Stimulated activated CD8-positive, alpha-beta memory T cell treated with anti-CD3 and anti-CD28 coated beads, Interleukin-4, amount 100 ng/mL, for 24 hours (primary cell): ENCODE data around the gene CTDSPL.
A peak's percentile ranks its signal among the peaks of the same experiment; 100 is the strongest.

Experiments used
- DNase-seq: peaks from one replicate; pipeline ENCODE4 v3.0.0-alpha.2; 2020; ENCODE audit warnings: low read depth

CTDSPL gene

GRCh38 chr3:38002940-38003339, 141.3 kb downstream of the CTDSPL start:
- DNase-seq, result no peak

DNA sequence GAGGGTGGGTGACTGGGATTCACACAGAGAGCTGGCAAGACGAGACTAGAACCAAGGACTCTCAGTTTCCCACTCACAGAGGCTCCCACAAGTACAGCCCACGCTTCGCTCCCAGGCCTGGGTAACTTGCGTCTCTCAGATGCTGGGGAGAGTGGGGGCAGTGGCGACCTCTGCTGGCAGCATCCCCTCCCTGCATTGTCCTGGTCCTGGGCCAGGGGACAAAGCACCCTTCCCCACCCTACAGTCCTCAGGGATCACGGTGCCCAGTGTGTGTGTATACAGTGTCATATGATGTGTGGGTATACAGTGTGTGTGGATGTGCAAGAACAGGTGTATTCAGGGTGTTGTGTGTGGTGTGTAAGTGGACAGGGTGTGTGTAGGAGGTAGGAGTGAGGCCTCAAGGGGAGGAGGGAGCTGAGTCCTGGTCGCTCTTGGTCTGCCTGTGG, 141.7 kb downstream of the CTDSPL start:
- DNase-seq, result peak; percentile 44

GRCh38 chr3:38003817-38004414, 142.2 kb downstream of the CTDSPL start:
- DNase-seq, result no peak

DNA sequence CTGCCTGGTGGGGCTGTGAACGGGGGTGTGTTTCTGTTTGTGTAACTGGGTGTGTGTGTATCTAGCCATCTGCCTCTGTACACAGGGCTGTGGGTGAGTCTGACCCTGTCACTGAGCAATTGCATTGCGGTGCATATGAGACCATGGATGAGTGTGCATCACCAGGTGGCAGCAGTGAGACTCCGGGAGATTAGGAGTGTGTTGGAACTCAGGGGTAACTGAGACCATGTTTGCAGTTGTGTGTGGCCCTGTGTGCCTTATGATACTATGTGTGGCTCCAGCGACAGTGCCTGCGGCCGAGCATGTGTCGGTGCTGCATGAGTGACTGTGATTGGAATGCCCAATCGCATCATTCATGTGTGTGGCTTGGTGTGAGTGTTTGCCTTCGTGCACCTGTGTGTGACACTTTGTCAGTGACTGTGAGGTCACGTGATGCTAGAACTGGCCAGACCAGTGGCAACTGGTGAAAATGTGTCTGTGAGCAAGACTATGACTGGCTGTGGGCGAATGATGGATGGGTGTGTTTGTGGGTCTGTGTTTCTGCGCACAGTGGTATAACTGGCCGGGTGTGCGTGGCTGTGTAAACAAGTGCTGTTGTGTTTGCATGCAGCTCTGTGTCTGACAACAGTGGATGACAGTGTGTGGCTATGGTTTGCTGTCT, 142.9 kb downstream of the CTDSPL start:
- DNase-seq, result no peak

- DNase-seq, result no peak
Observed at GRCh38 chr3:38005076-38006020, 143.7 kb downstream of the CTDSPL start.

DNA sequence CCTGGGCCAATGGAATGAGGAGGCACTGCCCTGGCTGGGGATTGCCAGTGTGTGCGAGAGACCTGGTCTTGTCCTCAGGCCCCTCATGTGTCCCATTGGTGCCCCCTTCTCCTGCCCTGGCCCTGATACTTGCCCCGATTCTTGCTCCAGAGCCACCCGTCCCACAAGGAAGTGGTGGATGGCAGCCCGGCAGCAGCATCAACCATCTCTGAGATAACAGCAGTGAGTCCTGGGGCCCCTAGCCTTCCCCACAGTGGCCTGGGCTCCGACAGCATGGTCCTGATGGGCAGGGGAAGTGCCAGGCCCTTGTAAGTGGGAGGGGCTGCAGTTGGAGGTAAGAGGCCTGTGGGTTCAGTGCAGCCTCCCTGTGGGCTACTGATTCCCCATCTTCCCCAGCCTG, 144.4 kb downstream of the CTDSPL start:
- no peak for DNase-seq

DNA sequence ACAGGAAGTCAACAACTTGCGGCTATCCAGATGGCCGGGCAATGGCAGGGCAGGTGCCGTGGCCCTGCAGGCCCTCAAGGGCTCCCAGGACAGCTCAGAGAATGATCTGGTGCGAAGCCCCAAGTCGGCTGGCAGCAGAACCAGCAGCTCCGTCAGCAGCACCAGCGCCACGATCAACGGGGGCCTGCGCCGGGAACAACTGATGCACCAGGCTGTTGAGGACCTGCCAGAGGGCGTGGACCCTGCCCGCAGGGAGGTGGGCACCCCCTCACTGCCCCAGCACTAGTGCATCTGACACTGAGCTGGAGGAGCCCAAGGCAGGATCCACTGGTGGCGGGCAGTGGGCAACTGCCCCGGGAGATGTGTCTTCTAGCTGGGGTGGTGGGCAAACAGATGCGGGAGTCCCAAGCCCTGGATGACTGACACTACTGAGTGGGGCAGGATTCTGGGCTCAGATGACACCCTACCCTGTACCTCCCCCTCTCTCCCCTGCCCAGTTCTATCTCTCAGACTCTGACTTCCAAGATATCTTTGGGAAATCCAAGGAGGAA, 144.8 kb downstream of the CTDSPL start:
- DNase-seq, result no peak

DNA sequence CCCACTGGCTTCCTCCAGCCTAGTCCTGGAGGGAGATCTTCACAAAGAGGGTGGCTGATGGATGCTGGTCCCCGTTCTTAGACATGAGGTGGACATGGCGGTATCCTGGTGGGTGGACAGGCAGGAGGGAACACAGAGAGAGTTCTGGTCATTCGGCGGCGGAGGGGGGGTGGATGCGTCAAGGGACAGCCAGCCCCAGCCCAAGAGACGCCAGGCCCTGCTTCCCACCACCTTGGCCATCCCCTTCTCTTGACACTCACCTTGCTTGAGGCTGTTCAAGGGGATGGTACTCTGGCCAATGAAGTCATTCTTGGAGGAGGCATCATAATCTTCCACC, 146.0 kb downstream of the CTDSPL start:
- DNase-seq, result no peak

- no peak for DNase-seq
Observed at GRCh38 chr3:38008191-38008701, 146.6 kb downstream of the CTDSPL start.

DNA sequence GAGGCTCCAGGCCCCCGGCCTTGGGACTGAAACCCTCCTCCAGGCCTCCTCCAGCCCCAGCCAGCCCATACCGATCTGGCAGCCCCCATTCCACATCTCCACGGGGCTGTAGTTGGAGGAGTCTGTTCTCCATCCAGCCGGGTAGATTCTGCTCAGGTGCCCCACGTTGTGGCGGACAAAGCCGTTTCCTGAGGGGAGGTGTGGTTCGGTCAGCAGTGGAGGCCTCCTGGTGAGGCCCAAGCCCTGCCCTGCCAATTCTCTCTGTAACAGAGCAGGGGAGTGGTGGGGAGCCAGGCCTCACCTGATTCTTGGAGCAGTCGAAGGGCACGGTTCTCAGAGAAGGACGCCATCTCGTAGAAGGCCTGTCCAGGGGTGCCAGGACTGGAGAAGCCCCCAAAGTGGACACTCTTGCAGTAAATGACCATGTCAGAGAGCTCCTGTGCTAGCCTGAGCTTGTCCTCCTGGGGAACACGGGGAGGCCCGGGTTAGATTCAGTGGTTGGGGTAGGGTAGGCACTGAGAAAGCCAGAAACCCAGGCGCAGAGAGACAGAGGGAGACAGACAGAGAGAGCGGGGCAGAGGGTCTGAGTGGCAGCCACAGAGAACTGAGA, 147.4 kb downstream of the CTDSPL start:
- DNase-seq, result no peak

DNA sequence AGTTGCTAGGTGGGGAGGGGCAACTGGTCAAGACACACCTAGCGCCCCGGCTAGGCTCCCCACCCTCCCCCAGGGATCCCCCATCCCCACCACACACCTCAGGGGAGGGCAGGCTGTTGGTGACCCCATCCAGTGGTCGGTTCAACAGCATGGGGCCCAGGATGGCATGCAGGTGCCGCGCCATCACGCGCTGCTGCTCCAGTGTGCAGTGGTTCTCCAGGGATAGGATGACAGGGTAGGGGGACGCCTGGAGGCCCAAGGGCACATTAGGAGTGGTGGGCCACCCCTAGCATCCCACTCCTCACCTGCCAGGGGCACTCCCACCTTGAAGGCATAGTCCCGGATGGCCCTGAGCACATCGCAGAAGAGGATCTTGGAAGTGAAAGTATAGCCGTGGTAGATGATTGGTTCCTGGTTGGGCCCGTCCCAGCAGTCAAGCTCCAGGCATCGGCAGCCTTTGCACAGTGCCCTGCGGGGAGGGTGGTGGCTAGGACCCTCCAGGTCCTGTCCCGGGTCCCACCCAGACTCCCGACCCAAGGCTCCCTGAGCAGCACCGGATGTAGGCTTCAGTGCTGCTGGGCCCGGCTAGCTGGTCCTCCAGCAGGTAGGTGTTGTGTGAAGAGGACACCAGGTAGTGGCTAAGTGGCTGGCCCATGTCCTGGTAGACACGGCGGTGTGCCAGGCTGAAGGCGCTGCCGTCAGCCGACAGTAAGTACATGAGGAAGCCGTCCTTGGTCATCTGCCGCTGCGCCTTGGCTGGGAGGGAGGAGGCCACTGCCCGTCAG, 148.3 kb downstream of the CTDSPL start:
- no peak for DNase-seq

GRCh38 chr3:38011111-38011510, 149.4 kb downstream of the CTDSPL start:
- no peak for DNase-seq

DNA sequence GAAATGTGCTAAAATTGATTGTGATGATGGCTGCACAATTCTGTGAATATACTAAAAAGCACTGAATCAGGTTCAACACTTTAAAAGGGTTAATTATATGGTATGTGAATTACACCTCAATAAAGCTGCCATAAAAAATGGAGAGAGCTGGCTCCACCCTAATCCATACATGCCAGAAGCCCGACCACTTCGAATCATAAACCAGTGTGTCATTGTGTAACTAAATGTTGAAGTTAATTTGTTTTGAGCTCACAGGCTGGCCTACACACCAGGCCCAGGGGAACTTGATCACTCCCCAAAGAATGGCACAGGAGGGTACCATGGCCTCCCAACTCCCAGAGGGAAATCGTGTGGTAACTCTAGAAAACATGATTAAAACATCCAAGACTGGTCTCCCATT, 153.8 kb downstream of the CTDSPL start:
- DNase-seq, result no peak

GRCh38 chr3:38015984-38016383, 154.3 kb downstream of the CTDSPL start:
- no peak for DNase-seq

GRCh38 chr3:38016410-38016809, 154.7 kb downstream of the CTDSPL start:
- DNase-seq, result no peak

GRCh38 chr3:38016847-38017444, 155.3 kb downstream of the CTDSPL start:
- DNase-seq, result no peak

- no peak for DNase-seq
Observed at GRCh38 chr3:38017445-38018295, 156.0 kb downstream of the CTDSPL start.

GRCh38 chr3:38018296-38019266, 156.9 kb downstream of the CTDSPL start:
- no peak for DNase-seq
